ENCODE measurements around the gene TM4SF18.
"Not testable (repeated sequence)": the region's sequence is repeated elsewhere in the genome, so short reads cannot be mapped to it uniquely, and the experiment has no call there.

The TM4SF18 gene, protein sequence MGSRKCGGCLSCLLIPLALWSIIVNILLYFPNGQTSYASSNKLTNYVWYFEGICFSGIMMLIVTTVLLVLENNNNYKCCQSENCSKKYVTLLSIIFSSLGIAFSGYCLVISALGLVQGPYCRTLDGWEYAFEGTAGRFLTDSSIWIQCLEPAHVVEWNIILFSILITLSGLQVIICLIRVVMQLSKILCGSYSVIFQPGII

DNA sequence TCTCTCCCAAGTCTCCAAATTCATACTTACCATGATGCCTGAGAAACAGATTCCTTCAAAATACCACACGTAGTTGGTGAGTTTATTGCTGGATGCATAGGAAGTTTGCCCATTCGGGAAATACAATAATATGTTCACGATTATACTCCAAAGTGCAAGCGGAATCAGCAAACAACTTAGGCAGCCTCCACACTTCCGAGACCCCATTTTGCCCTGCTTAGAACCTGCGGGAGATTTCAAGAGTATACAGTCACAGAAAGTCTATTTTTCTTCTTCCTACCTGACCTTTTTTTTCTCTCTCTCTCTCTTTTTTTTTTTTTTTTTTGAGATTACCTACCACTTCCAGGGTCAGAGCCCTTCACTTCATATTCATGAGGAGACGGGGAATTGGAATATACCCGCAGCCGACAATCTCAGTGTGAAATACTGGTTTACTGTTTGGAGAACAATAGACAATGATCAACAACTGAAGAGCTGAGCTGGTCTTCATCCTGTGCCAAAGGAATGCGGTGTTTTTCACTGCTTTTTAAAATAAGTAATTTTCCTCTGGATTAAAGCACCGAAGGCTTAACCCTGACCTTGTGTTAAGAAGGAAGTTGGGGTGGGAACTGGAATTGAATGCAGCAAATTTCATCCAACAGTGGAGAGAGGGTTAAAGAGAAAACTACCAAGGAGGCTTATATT lies at the start of gene TM4SF18:
TSS of gene TM4SF18 (minus strand) at position 461 of the 684 bp plus-strand sequence. CDS start at position 207, 254 bp downstream.
- DNase-seq, result no peak

DNA sequence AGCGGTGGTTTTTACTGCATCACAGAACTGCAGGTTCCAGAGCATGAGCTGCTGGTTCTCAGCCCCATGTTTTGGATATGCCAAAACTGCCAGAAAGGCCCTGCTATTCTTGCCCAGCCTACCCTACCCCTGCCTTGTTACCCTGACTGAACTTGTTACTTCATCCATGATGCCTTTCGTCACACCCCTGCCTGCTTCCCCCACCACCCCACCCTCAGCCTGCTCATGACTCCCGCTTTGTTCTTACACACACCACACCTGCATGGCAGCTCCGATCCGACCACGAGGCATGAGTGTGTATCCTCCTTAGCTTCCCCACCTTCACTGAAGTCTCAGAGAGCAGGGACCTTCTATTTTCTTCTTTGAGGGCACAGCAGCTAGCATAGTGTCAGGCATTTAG lies 49.1 kb upstream of the TM4SF18 start:
- DNase-seq, result no peak

DNA sequence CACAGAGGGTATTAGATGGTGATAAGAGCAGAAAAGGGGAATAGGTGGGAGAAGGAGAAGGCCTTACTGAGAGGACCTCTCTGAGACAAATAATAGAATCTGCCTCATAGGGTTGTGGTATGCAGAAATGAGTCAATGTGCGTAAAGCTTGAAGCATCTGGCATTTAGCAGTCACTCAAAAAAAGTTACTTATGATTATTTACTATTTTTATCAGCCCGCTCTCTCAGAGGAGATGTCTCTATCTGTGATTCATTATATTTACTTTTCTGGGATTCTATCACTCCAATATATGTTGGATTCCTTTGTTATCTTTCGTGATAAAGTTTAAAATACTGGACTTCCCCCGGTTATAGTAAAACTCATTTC lies 48.6 kb upstream of the TM4SF18 start:
- DNase-seq, result no peak

DNA sequence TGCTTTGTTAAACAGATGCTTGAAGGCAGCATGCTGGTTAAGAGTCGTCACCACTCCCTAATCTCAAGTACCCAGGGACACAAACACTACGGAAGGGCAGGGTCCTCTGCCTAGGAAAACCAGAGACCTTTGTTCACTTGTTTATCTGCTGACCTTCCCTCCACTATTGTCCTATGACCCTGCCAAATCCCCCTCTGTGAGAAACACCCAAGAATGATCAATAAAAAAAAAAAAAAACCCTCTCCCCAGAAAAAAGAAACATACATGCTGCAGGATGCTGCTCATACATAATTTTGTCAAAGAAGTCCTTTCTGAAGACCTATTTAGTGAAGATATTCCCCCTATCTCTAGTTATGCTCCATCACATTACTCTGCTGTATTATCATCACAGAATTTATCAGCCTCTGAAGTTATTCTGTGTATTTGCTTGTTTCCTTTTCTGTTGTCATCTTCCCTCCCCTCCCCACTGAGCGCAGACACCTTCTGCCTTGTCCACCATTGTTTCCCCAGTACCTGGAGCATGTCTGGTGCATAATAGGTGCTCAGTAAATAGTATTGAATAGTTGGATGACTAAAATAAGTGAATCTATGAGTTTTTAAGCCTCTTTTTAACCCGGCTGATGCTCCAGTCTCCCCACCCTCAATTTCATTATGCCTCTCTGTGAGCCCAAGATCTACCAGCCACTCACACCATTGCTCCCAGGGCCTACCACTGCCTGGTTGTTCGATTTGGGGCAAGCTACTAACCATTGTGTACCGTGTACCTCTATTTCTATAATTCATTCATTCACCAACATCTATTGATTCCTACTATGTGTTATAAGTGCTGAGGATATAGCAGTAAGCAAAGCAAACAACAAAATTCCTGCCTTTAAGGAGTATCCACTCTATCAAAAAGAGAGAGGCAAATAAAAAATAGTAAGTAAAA lies 48.0 kb upstream of the TM4SF18 start:
- no peak for DNase-seq

DNA sequence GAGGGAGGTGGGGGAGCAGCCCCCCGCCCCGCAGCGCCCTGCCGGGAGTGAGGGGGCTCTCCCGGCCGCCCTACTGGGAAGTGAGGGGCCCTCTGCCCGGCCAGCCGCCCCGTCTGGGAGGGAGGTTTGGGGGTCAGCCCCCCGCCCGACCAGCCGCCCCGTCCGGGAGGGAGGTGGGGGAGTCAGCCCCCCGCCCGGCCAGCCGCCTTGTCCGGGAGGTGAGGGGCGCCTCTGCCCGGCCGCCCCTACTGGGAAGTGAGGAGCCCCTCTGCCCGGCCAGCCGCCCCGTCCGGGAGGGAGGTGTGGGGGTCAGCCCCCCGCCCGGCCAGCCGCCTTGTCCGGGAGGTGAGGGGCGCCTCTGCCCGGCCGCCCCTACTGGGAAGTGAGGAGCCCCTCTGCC lies 46.8 kb upstream of the TM4SF18 start:
- DNase-seq, result not testable (repeated sequence)

DNA sequence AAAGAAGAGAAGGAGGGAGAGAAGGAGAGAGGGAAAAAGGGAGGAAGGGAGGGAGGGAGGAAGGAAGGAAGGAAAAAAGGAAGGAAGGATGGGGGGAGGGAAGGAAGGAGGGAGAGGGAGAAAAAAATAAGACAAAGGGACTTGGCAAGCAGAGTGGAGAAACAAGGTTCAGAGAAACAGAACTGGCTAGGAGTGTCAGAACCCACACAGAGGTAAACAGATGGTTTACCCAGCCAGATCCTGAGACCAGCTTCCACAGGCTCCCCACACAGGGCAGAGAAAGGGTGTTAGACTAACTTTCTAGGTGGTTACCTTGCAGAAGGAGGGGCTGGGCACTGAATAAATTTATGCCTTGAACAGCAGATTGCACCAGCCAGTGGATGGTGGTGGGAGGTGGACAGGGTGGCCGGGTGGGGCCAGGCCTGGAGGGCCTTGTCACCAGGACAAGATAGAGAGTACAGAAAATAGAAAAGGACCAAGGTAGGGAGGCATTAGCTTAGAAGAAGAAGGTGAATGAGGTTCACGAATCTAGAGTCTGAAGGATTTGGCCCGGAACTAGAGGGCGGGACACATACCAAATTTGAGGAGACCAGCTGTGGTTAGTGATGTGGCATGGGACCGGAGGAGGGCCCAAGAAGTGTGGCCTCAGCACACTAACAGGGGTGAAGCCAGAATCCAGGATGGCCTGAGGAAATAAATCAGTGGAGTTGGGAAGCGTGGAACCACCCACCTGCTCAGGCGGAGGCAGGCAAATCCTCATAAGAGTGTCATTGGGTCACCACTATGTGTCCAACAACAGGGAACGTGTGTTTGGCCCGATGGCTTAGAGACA lies 45.3 kb upstream of the TM4SF18 start:
- no peak for DNase-seq

DNA sequence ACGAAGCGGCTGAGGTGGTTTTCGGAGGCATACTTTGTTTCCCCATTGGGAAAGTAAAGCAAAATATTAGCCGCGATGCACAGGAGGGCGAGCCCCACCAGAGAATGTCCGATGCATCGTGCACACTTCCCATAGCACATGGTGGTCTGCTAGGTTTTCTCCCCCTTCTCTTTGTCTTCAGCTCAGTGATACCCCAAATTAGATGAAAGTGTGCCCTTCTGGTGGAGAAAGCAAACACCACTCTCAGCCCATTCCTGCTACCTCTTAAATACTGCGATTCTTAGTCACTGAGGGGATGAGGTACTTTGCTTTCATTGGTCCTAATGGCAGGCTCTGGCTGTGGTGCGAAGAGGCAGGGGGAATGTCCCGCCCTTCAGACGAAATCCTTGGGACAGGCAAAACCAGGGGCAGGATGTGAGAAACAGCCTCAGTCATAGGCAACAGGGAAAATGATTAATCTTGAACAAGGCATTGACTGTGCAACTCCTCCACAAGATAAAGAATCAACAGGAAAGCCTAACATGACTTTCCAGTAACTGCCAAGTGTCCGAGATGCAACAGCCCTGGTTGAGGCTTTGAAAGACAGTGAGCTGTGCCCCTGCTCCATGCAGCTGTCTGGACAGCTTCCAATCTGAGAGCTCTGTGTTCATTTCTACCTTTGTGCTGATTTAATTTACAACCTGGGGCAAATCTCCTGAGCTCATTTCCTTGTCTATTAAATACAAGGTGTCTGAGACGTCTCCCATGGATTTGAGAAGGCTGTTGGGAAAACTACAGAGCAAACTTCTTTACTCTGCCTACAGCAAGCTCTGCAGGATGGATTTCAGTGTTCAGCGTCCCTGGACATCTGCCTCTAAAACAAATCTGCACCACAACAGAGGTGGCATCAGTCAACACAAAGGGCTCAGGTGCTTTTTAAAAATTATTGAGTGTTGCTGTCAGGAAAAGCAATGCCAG lies 44.2 kb upstream of the TM4SF18 start, which contains the start of gene TM4SF1:
TSS of gene TM4SF1 (minus strand) at position 242 of the 957 bp plus-strand sequence. CDS start at position 140, 102 bp downstream.
- no peak for DNase-seq

DNA sequence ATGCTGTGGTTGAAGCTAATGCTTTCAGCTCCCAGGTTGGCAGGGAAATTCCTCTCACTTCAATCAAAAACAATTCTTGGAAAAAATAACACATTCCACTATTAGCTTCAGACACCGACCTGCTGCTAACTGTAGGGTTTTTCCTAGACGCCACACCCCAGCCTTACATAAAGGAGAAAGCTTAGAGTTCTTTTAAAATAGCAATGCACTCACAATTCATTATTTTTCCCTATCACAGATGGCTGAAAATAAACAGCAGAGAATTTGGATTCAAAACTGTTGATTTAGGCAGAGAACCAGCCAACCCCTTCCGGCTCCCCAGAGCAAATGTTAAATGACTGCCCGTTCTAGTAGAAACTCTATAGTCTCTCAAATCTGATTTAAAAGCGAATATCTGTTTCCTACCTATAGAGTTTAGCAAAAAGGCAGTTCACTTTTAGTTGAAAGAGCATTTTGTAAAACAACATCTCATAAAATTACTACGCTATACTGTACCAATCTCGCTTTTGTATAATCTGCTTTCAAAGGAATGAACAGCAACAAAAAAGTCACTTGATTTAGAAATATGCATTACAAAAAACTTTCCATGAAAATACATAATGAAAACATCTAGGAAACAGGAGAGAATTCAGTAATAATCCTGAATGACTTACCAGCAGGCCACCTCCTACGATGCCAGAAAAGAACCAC lies 43.4 kb upstream of the TM4SF18 start:
- no peak for DNase-seq

DNA sequence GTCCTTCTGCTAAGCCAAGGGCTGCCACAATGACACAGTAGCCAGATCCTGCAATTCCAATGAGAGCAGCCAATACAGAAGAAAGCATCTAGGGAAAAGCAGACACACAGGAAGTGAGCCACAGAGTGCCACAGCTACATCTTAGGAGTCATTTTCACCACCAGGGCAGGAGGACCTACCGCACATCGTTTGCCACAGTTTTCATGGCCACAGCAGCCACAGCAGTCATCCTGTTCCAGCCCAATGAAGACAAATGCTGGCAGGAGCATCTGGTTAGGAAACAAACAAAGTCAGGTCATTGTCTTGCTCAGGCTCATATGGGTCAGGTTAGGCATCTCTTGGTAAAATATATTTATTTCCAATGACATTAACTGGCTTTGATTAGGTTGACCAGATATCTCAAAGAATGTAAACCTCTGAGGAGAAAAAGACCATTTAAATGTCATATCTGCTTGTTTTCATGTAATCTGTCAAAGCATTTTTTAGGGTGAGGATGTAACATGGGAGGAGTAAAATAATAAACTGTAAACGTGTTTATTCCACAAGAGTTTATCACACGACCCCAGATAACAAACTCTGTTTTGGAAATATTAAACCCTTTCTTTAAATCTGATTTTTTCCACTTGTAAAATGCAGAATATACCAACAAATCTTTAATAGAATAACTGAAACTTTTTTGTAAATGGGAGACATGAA lies 42.2 kb upstream of the TM4SF18 start:
- no peak for DNase-seq

DNA sequence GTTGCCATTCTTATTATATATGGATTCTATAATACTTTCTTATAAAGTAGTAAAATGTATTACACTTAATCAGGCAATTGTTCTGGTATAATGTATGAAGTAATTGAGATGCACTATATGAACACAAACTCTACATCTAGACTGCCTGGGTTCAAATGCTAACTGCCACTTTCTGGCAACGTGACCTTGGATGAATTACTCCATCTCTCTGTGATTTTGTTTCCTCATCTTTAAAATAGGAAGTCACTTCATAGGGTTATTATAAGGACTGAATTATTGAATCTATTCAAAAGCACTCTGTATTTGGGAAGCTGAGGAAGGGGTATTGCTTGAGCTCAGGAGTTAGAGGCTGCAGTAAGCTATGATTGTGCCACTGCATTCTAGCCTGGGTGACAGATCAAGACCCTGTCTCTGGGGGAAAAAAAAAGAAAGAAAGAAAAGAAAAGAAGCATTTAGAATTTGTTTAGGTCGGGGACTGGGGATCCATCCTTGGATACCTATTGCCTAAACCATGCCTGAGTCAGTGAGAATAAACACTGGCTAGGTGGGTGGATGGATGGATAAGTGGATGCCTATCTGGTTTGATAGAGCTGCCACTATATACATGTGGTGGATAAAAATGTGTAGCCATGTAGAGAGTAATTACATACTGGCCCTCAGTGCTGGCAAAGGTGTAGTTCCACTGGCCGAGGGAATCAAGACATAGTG lies 41.5 kb upstream of the TM4SF18 start:
- DNase-seq, result no peak

DNA sequence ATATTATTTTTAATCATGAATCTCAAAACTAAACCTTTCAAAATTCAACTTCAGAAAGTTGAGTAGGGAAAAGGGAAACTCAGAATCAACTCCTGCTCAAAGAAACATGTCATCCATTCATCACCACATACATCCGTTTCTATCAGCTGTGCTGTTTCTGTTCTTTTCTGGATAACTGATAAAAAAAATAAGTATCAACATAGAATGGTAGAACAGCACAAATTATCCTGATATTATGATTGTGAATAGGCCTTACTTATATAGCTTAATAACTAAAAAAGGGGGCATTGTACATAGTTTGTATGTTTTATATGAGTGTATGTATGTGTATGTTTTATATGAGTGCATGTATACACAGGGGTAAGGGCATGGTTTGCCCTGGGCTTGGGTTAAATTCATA lies 41.0 kb upstream of the TM4SF18 start:
- DNase-seq, result no peak

DNA sequence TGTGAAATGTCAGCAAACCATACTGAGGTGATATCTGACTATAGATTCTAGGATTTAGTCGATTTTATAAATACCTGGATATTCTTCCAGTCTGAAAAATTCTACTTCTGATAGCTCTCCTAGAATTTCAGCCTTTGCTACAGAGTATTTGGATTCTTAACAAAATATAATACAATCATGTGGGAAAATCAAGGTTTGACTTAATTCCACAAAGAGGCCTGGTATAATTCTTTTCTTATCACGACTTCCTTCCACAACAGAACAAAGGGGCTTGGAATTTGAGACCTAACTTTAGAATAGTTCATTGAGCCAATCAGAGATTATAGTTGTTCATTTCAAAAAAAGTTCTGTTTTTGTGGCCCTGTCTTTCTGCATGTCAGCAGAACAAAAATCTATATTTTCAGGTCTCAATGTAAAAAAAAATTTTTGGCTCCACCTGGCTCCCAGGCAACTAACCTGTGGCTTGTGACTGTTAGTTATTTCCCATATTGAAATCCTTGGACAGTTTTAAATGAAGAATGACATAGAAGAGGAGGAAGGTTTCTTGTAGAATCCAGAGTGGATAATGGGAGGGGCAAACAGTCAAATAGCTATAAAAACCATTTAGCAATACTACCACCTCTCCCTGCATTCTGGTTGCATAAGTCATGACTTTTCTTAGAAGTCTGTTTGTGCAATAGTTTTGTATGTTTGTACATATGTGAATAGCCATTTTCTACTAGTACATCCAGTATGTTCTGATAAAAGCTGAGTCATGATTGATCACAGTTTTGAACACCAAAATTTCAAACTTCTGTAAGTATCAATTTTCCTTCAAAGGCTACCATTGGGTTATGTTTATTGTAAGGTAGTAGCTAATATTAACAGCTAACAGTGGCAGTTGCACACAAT lies 40.0 kb upstream of the TM4SF18 start:
- DNase-seq, result no peak

DNA sequence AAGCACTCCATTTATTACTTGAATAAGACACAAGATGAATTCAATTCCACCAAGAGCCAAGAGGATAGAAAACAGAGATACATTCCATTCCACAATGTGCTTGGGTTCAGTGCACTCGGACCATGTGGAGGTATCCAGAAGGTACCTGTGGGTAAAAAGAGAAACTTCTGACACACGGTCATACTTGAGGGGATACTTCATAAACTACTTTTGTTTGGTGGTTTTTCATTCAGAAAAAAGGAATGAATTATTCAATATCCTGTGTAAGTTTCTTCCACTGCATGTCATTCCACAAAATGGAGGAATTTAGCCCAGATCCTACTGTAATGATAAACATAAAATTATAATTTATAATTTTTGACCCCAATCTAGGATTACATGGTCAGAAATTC lies 38.3 kb upstream of the TM4SF18 start:
- DNase-seq, result no peak

DNA sequence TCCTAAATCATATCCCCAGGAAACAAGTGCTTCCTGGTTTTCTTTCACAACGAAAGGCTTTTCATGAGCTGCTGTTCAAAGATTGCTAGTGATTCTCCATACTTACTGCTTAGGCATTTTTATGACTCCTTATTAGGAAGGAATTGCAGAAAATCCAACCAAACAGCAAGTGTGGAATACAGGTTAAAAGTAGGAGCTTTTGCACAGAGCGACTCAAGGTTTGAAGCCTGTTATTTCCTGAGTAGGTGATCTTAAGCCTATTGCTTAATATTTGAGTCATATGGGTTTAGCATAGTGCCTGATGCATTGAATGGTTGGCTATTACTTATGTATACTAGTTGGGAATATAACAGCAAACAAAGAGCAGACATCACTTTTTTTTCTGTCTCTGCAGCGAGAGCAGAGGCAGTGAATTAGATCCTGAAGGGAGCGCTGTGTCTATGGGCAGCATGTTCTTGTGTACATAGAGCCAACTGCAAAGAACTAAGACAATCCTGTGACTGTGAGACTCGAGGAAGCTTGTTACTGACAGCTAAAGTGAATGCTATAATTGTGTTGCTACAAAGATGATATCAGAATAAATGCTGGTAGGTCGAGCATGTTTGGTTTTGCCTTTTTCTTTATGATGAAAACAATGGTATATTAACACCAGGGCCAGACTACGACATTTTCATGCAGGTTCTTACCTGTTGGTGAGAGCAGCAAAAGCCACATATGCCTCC lies 37.7 kb upstream of the TM4SF18 start:
- DNase-seq, result no peak

DNA sequence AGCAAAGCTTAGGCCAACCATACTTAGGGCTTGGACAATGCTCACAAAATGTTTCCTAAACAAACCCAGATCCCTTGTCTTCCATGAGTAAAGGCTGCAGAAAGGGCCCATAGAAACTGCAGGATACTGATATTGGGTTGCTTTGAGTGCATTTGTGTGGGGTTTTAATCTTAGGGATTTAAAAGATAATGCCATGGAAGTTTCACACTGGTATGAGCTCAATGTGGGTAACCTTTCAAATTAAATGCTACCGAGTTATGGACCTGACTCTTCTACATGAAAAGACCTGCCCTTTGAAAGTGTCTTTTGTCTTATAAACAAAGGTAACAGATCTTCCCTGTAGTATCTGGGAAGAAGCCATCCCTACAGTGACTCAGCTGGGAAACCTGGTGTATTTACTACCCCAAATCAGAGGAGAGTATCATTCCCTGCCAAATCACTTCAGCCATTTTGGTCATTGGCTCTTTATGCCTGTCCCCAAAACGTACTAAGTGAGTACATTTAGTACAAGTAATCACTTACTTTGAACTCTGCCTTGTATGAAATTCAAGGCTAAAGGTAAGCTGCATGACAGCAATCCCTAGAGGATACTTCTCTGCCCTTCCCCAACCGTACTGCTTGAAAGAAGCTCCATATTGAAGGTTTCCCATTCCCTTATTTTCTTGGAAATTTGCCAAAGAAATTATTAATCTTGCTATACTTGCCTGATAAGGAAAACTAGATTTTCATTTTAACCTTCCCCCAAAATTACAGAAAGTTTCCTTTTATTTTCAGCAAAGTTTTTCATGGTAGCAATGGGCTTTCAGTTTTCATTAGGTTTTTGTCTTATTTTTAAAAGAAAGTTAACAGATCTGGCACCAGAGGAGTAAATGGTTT lies 36.8 kb upstream of the TM4SF18 start:
- no peak for DNase-seq

DNA sequence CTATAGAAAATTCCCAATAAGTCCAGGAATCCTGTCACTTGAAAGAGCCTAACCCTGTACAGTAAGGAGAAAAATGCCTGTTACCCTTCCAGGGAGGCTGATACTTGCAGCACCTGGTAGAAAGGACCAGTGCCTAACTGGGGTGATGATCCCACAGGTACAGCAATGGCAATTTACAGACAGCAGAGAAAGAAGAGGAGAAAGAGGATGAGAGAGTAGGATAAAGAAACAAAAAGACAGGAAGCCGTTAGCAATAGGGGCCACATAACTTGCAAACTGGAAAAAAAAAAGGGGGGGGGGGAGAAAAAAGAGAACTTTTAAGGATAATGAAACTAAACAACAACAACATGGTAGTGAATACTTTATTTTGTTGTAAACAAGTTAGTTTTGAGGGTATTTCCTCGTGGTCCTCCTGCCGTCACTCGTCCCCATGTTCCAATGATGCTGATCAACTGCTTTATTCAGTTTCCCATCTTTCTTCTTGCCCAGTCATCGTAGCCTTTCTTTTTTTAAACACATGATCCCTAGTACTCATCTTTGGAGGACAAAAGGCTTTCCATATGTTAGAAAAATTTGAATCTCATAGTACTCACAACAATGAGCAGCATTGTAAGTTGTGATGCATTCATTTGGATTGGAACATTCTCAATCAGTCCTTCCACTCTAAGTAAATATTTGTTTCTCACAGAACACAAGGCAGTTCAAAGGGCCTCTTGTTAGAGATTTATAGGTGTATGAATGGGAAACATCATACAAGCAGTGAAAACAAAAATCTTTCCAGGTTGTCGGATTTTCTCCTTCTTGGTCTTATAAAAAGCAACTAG lies 35.5 kb upstream of the TM4SF18 start:
- no peak for DNase-seq
